Activated T-cell treated with anti-CD3 and anti-CD28 coated beads for 24 hours (primary cell): ENCODE measurements around the gene PLEKHG3.

Experiments
- DNase-seq: peaks from one replicate; pipeline ENCODE4 v3.0.0-alpha.2; 2020; ENCODE audit warnings: low read depth

PLEKHG3 gene

GRCh38 chr14:64763801-64764621 lies 59.8 kb downstream of the PLEKHG3 start:
- DNase-seq, result no peak

GRCh38 chr14:64764641-64765520 lies 60.7 kb downstream of the PLEKHG3 start:
- DNase-seq, result peak; percentile 63

GRCh38 chr14:64765740-64766302 lies 61.6 kb downstream of the PLEKHG3 start:
- no peak for DNase-seq

- no peak for DNase-seq
These were observed 62.4 kb downstream of the PLEKHG3 start for GRCh38 chr14:64766430-64767151.

GRCh38 chr14:64767215-64767964 lies 63.2 kb downstream of the PLEKHG3 start:
- DNase-seq, result no peak

- no peak for DNase-seq
These were observed 64.3 kb downstream of the PLEKHG3 start for GRCh38 chr14:64768401-64769095.

GRCh38 chr14:64769096-64770020 lies 65.1 kb downstream of the PLEKHG3 start:
- DNase-seq, result no peak

GRCh38 chr14:64770751-64771150 lies 66.5 kb downstream of the PLEKHG3 start:
- DNase-seq, result no peak

GRCh38 chr14:64771161-64771560 lies 66.9 kb downstream of the PLEKHG3 start:
- DNase-seq, result no peak

- DNase-seq, result no peak
These were observed 68.2 kb downstream of the PLEKHG3 start for GRCh38 chr14:64772397-64772950.

GRCh38 chr14:64773046-64773445 lies 68.8 kb downstream of the PLEKHG3 start:
- no peak for DNase-seq

GRCh38 chr14:64773577-64773976 lies 69.4 kb downstream of the PLEKHG3 start:
- no peak for DNase-seq

GRCh38 chr14:64774272-64774671 lies 70.0 kb downstream of the PLEKHG3 start:
- DNase-seq, result no peak

- DNase-seq, result no peak
These were observed 71.0 kb downstream of the PLEKHG3 start for GRCh38 chr14:64775081-64775777.

GRCh38 chr14:64777461-64777860 lies 73.2 kb downstream of the PLEKHG3 start:
- no peak for DNase-seq

- DNase-seq, result no peak
These were observed 74.0 kb downstream of the PLEKHG3 start for GRCh38 chr14:64778104-64778754.

GRCh38 chr14:64779472-64779871 lies 75.2 kb downstream of the PLEKHG3 start:
- DNase-seq, result no peak

GRCh38 chr14:64782196-64782595 lies 78.0 kb downstream of the PLEKHG3 start:
- no peak for DNase-seq
